ENCODE data around the gene TRMT1.

TRMT1 gene

GRCh38 chr19:13122980-13123957 is 6.7 kb upstream of the TRMT1 start:
- DNase-seq = no peak

DNA sequence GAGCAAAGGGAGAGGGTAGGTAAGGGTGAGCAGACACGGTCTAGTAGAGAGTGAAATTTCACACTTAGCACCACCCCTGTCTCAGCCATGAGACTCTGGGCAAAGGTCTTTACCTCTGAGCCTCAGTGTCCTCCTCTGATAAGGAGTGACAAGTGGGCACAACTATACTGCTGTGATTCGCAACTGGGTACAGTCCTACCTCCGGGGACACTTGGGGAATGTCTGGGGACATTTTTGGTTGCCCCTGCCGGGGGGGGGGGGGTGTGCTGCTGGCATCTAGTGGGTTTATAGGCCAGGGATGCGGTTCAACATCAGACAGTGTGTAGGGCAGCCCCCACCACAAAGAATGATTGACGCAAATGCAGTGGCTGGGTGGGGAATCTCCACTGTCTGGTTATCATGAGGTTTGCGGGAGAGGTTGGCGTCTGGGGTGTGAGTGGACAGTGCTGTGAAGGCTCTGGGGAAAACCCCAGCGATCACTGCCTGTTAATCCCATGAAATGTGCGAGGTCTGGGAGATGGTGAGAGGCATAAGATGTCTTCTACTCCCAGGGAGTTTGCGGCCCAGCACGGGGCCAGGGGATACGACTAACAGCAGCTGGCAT is 5.8 kb upstream of the TRMT1 start:
- DNase-seq = no peak

GRCh38 chr19:13121551-13122274 is 5.2 kb upstream of the TRMT1 start:
- DNase-seq = no peak

DNA sequence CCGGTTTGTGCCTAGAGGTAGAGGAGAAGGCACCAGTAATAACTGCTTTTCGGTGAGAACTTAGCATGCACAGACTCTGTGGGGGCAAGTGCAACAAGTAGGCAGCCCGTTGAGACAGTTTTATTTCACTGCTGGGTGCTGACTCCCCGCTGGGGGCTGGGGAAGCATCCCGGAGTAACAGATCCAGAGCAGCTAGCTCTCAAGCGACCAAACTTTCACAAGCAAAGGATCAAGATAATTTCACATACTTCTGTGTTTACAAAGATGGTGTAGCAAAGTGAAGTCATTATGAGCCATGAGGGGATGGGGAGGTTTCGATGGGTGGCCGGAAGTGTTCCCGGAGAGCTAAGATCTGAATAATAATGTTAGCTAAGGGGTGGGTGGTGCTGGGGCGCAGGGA is 4.3 kb upstream of the TRMT1 start:
- no peak for DNase-seq

DNA sequence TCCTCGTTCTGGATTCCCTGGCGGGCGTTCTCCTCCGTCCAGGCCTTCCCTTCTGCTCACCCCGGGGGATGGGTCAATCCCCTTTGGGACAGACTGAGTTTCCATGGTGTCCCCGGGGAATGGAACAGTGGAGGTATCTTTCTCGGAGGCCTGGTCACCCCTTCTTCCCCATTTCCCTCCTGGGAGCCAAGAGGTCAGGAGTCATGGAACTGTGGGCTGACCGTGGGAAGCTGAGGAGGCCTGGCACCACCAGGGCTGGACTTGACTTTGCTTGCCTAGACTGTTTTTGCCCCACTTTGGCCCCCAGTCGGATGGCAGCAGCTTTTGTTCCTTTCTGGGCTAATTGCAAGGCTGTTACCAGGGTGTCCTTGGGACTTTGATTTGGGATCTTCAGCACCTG is 3.5 kb upstream of the TRMT1 start:
- no peak for DNase-seq

DNA sequence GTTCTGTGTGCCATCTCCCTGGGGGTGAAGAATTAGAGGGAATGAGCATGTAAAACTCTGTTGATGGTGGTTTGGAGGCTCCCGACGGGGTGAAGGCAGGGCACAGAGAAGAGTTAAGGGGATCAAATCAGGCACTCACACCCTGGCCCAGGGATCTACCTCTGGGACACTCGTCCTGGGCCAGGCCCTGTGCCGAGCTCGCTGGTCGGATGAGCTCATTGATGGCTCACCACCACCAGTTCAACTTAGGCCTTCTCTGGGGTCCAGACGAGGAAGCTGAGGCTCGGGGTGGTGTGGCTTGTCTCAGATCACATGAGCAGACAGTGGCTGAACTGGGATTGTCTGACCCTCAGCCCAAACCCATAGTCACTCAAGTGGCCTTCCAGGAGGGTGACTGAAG is 3.1 kb upstream of the TRMT1 start:
- DNase-seq = no peak

- peak; percentile 60 for DNase-seq
Observed at GRCh38 chr19:13118424-13119193, 2.1 kb upstream of the TRMT1 start.

DNA sequence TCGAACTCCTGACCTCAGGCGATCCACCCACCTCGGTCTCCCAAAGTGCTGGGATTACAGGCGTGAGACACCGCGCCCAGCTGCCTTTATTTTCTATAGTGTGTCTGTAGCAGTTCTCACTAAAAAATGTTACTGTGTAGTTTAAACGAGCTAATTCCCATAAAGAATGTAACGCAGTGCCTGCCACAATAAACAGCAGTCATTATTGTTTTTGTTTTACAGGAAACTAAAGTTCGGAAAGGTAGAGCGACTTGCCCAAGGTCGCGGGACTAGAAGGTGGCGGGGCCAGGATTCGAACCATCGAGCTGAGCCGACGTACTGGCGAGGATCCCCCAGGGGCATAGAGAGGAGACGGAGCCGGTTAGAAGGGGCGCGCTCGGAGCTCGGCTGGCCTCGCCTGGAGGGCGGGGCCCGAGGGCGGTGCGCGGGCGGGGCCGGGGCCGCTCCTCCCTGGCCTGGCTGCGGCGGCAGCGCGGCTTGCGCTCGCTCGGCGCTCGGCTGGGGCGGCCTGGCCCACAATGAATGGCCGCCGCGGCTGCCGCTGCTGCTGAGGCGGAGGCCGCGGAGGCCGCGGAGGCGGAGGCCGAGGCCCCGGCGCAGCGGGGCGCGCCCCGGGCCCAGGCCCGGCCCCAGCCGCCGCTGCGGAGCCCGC is 1.4 kb upstream of the TRMT1 start, which contains the start of gene NACC1:
NACC1 (plus strand) TSS at position 493 of the 652 bp plus-strand sequence. CDS start 16,944 bp downstream, outside the sequence.
- peak; percentile 93 for DNase-seq

DNA sequence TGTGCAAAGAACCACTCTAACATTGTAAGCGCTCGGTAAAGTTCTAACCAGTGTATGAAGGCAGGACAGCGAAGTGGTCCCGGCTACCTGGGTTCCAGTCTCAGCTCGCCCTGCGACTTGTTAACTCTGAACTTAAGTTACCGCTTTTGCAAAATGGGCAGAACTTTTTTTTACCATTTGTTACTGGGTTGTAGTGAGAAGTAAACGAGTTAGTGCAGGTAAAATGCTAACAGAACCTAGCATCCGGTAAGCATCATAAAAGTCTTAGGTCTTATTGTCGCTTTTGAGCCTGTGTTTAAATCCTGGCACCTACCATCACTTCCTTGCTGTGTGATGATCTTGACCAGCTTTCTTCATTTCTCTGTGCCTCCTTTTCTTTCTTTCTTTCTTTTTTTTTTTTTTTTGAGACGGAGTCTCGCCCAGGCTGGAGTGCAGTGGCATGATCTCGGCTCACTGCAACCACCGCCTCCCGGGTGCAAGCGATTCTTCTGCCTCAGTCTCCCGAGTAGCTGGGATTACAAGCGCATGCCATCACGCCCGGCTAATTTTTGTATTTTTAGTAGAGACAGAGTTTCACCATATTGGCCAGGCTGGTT is 734 bp upstream of the TRMT1 start:
- no peak for DNase-seq

DNA sequence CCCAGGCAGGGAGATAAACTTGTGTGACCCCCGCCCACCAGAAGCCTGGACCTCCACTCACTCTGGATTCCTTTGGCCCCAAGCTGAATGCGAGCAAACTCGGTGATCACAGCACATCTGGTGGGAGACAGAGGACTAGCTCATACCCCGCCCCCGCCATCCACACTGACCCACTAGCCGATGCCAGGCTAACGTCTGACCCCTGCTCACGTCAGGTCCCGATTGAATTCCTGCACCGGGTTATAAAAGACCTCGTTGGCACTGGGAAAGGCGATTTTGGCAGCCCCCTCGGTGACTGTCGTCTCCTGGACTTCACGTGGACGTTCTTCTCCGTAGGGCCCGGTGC is 631 bp downstream of the TRMT1 start:
- DNase-seq = peak; percentile 27

DNA sequence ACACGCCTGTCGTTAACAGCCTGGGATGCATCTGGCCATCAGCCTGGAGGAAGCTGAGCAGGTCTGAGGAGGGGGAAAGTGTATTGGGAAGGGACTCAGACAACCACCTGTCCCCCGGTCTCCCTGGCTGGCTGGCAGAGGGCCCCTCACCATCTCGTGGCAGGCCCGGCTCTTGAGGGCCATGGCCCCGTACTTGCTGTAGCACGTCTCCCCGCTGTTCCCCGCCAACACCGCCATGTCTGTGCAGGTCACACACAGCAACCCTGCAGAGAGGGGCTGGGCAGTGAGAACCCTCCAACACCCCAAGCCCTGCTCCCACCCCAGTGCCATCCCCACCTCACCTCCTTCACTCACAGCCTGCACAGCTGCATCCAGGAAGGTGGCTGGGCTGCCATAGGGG is 4.0 kb downstream of the TRMT1 start:
- DNase-seq = no peak

DNA sequence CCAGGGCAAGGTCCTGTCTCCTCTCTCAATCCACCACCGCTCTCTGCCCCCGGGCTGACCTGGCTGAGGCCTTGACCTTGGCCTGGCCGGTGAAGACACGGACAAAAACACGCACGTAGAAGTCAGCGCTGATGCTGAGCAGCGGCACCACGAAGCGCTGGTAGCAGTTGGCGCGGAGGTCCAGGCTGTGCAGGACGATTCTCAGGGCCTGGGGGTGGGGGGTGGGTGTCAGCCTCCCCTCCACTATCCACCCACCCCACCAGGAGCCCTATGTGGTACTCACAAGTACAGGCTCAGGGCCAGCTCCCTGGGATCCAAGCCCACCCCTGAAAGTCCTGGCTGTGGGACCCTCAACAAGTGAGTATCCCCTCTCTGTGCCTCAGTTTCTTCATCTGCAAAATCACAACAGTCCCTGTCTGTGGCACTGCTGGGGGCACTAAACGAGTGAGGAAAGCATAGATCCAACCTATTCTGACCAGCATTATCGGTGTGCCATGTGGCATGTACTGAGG is 6.4 kb downstream of the TRMT1 start:
- DNase-seq = no peak

- no peak for DNase-seq
Observed at GRCh38 chr19:13109361-13110098, 7.0 kb downstream of the TRMT1 start.

DNA sequence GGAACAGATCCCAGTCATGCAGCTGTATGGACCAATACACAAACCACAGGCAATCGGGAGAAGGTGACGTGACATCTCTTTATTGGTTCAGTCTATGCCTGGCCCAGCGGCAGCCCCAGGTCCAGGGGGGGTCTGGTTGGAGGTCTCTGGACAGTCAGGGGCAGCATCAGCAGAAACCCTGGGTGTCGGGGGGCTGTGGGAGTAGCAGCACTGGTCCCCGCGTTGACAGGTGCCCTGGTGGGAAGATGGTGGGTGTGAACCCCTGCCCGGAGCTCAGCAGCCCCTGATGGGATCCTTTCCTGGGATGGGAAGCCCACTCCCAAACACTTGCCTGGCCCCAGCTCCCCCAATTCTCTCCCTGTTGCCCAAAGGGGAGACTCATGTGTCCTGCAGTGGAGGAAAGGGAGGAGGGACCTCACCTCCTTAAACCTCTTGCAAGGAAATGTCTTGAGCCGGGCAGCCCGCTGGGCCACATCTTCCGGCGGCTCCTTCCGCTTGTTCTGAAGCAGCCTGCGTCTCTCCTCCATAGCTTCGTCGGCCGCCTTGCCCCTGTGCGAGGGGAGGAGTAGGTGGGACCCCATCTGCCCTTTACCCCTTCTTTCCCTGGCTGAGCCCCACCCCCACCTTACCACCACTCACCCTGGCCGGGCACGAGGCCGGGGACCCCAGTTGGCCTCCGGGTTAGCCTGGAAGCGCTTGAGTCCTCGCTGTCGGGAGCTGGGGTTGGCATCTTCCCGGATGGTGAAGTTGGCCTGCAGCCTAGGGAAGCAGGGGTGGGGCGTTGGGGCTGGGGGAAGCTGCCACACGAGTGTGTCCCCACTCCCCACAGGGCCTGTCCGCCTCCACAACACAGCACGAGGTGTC is 11.5 kb downstream of the TRMT1 start:
- DNase-seq = peak; percentile 42

GRCh38 chr19:13104360-13104847 is 12.1 kb downstream of the TRMT1 start:
- DNase-seq = peak; percentile 82

DNA sequence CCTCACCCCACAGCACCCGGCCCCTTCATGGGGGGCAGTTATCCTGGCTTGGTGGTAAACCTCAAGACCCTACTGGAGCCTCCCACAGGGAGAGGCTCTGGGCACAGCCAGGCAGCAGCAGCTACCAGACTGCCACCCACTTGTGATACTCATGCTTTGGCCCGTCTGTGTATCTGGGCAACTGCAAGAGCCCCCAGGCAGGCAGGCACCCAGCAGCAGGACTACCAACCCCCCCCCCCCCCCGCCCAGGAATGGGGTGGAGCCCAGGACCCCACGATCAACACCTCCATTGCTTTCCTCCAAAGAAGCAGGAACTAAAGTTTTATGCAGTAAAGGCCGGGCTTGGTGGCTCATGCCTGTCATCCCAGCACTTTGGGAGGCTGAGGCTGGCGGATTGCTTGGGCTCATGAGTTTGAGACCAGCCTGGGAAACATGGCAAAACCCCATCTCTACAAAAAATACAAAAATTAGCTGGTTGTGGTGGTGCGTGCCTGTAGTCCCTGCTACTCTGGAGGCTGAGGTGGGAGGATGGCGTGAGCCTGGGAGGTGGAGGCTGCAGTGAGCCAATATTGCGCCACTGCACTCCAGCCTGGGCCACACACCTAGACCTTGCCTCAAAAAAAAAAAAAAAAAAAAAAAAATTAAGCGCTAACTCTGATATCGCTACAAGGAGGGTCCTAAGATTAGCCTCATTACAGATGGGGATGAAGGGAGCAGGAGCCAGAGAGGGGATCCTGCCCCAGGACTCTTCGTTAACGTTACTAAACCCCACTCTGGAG is 12.8 kb downstream of the TRMT1 start:
- DNase-seq = no peak

DNA sequence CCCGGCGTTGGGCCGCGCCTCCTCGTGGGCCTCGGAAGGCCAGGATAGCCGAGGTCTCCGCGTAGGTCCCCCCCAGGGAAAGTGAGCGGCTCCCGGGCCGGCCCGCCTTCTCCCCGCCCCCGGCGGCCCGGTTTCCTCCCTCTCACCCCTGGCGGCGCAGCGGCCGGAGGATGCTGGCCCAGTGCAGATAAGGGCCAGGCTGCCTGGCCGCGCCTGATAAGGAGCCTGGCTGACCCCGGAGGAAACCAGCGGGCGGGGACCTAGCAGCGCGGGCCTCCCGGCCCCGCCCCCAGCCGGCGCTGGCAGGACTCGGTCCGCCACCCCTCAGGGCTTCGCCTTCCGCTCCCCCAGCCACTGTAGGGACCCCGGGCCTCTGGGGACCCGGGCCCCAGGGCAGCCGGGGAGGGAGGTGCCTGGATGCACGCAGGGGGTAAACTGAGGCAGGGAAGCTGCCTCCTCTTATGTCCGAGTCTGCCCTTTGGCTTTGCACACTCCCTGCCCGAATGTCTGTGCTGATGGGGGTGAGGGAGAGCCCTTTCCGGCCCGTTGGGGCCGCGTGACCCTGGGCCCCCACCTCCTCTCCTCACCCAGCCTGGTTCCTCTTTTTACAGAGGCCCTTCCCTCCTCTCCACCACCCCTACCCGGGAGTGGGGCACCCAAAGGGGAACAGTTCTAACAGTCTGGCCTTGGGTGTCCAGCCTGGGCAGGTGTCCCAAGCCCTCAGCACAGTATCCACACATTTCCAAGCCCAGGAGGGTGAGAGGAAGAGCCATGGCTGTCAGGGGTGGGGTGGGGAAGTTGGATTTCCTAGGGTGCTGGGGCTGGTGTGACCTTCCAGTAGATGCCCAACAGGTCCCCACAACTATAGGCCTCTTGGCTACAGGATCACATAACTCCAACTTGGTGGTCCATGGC is 13.6 kb downstream of the TRMT1 start, which contains the start of gene LYL1:
LYL1 (minus strand) TSS at position 193 of the 915 bp plus-strand sequence. CDS start 1,687 bp downstream, outside the sequence.
- peak; percentile 36 for DNase-seq

GRCh38 chr19:13102416-13102665 is 14.2 kb downstream of the TRMT1 start:
- no peak for DNase-seq

Measured in activated CD4-positive, alpha-beta T cell treated with anti-CD3 and anti-CD28 coated beads for 48 hours (primary cell).